MCF 10A (cell line): ENCODE measurements around the gene MLLT10. TPM values are rescaled to one million over a fixed set of nuclear protein-coding genes. Genes with fewer than 3 reads are reported as not detected.
A peak's percentile ranks its signal among the peaks of the same experiment; 100 is the strongest.

Source experiments
- BruUV-seq: library from RNA; stranded (reverse); fragments of 400-500 nt; replicated peaks from 2 replicates; lab custom pipeline; 2021; lab: Mats Ljungman, UMichigan
- CTCF ChIA-PET: fragments of 300-600 bp; sonication (Branson Sonifier 250); formaldehyde crosslinking; extraction: SDS; loops from one replicate; lab custom pipeline; 2021; ENCODE audit warnings: antibody characterized with exemption, inconsistent platforms; lab: Yijun Ruan, JAX
- POLR2A ChIA-PET: fragments of 300-600, 350-650 bp; sonication (Branson Sonifier 250); formaldehyde crosslinking; extraction: SDS; loops from one replicate; lab custom pipeline; 2020; ENCODE audit warnings: antibody characterized with exemption, inconsistent platforms; lab: Yijun Ruan, JAX
- DNase-seq: peaks from one replicate; pipeline ENCODE4 v3.0.0-alpha.2; 2018; ENCODE audit not compliant: unreplicated experiment
- H3K27ac Mint-ChIP-seq: one replicate; pipeline ENCODE4 v1.8.0; 2022; ENCODE audit warnings: mild to moderate bottlenecking, low read depth, mixed read lengths; ENCODE audit not compliant: unreplicated experiment
- H3K27me3 Mint-ChIP-seq: one replicate; pipeline ENCODE4 v1.8.0; 2022; ENCODE audit warnings: mixed read lengths; ENCODE audit not compliant: insufficient read depth, unreplicated experiment
- H3K36me3 Mint-ChIP-seq: one replicate; pipeline ENCODE4 v1.8.0; 2022; ENCODE audit warnings: mild to moderate bottlenecking, moderate library complexity, mixed read lengths; ENCODE audit not compliant: insufficient read depth, unreplicated experiment
- H3K4me1 Mint-ChIP-seq: one replicate; pipeline ENCODE4 v1.8.0; 2022; ENCODE audit warnings: mixed read lengths; ENCODE audit not compliant: insufficient read depth, unreplicated experiment
- H3K4me3 Mint-ChIP-seq: one replicate; pipeline ENCODE4 v1.8.0; 2022; ENCODE audit warnings: mild to moderate bottlenecking, moderate library complexity, mixed read lengths; ENCODE audit not compliant: unreplicated experiment
- H3K9me3 Mint-ChIP-seq: one replicate; pipeline ENCODE4 v1.8.0; 2022; ENCODE audit warnings: mixed read lengths; ENCODE audit not compliant: unreplicated experiment
- intact Hi-C: fragments of 100-400 bp; cut with micrococcal nuclease; formaldehyde crosslinking; loops from 2 replicates; pipeline ENCODE4 v1.14.1; 2022
- total RNA-seq: library from RNA; stranded (reverse); gene quantifications from 2 replicates; pipeline ENCODE4 v1.2.3, GENCODE V29; 2022
- TF ChIP-seq, protein P1 (sequence below): fragments of 200-600 bp; IDR thresholded peaks from one replicate; pipeline ENCODE4 v1.8.0; 2022; ENCODE audit warnings: antibody characterized with exemption, mild to moderate bottlenecking; ENCODE audit not compliant: unreplicated experiment

MLLT10 gene
- total RNA-seq, 1 experiment from 2014 or later, result 47.5 TPM

DNA sequence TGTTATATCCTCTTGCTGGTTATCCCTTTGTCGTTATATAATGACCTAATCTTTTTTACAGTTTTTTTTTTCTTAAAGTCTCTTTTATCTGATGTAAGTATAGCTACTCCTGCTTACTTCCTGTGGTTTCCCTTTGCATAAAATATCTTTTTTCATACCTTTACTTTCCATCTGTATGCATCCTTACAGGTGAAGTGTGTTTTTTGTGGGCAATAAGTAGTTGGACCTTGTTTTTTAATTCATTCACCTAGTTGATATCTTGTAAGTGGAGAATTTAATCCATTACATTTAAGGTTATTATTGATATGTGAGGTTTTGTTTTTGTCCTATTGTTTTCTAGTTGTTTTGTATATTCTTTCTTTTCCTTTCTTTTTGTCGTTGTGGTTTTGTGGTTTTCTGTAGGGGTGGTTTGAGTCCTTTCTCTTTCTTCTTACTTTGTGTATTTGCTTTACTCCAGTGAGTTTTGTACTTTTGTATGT lies 168.6 kb downstream of the MLLT10 start:
- Mint-ChIP-seq H3K36me3 (peaks cover 26% of the 10 kb centered on the region), H3K4me1 (peaks cover 23% of the 10 kb centered on the region), H3K27me3 (no peaks in the 10 kb centered on the region), H3K9me3 (peaks cover 23% of the 10 kb centered on the region), H3K4me3 (no peak overlapping the region), H3K27ac (no peak overlapping the region)
- no peak for DNase-seq
- CTCF ChIA-PET, result no interaction called here
- TF ChIP-seq, protein P1, sequence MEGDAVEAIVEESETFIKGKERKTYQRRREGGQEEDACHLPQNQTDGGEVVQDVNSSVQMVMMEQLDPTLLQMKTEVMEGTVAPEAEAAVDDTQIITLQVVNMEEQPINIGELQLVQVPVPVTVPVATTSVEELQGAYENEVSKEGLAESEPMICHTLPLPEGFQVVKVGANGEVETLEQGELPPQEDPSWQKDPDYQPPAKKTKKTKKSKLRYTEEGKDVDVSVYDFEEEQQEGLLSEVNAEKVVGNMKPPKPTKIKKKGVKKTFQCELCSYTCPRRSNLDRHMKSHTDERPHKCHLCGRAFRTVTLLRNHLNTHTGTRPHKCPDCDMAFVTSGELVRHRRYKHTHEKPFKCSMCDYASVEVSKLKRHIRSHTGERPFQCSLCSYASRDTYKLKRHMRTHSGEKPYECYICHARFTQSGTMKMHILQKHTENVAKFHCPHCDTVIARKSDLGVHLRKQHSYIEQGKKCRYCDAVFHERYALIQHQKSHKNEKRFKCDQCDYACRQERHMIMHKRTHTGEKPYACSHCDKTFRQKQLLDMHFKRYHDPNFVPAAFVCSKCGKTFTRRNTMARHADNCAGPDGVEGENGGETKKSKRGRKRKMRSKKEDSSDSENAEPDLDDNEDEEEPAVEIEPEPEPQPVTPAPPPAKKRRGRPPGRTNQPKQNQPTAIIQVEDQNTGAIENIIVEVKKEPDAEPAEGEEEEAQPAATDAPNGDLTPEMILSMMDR, result no peak
- intact Hi-C loops, result no loop called here
- BruUV-seq, result no TSS peak
- POLR2A ChIA-PET, result no interaction called here

DNA sequence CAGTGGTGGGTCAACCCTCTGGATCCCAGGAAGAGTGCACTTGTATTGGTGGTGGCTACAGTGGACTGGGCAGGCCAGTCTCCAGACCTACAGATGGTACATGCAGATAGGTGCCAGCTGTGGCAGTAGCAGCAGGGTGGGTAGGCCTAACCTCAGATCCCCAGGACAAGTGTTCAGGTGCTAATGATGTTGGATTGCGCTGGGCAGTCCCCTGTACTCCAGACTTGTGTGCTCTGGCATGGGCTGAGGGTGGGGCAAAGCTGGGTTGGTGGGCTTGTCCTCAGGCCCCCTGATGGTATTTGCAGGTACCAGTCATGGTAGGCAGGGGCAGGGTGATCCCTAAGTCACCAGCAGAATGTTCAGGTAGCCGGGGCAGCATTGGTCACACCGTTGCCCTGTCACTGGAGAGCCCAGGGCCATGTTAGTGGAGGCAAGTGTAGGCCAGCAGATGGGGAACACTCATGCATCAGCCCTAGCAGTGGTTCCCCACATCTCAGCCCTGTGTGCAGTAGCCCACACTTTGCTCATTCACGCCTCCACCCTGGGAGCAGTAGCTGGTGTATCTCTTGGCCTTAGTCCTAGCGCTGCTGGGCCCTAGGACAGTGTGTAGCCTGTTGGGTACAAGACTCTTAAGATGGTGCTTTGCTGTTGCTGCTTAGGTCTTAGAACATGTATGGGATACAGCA lies 171.3 kb downstream of the MLLT10 start:
- intact Hi-C loops, result no loop called here
- CTCF ChIA-PET, result no interaction called here
- Mint-ChIP-seq H3K9me3 (peaks cover 20% of the 10 kb centered on the region), H3K36me3 (peaks cover 12% of the 10 kb centered on the region), H3K27ac (no peak overlapping the region), H3K27me3 (no peaks in the 10 kb centered on the region), H3K4me1 (peaks cover 31% of the 10 kb centered on the region), H3K4me3 (no peak overlapping the region)
- POLR2A ChIA-PET, result no interaction called here
- DNase-seq, result no peak
- no TSS peak for BruUV-seq
- TF ChIP-seq, protein P1, result no peak

DNA sequence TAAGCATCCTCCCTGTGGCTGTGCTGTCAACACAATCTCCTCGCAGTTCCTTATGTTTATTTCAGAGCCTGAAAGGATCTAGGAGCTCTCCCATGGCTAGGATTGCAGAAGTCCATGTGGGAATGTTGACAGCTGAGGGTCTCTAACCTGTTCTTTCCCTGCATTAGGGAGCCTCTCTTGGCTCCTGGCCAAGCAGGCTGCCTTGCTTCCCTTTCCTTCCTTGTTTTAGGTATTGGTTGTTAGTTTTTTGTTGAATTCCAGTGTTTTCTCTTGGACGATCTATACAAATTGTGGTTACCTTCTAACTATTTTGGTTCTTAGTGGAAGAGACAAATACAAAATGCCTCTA lies 171.8 kb downstream of the MLLT10 start:
- Mint-ChIP-seq H3K4me3 (no peak overlapping the region), H3K27ac (no peak overlapping the region), H3K36me3 (peaks cover 10% of the 10 kb centered on the region), H3K9me3 (peaks cover 15% of the 10 kb centered on the region), H3K27me3 (no peaks in the 10 kb centered on the region), H3K4me1 (peaks cover 31% of the 10 kb centered on the region)
- DNase-seq, result no peak
- intact Hi-C loops, result no loop called here
- BruUV-seq, result no TSS peak
- TF ChIP-seq, protein P1, result no peak
- CTCF ChIA-PET, result no interaction called here
- POLR2A ChIA-PET, result no interaction called here

DNA sequence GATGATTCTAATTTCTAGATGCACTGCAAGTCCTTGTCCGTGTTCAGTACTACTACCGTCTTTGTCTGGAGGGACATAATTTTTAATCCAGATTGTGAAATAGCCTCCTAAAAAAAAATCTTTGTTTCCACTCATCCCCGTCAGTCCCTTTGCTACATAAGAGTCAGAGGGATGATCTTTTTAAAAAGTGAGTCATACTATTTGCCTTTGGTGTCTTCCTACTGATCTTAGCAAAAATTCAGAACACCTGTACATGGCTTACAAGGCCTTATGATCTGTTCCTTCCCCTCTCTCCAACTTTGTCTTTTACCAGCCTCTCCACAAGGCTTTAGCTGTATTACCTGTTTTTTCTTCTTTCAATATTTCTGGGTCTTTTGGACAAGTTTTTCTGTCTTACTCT lies 173.5 kb downstream of the MLLT10 start:
- CTCF ChIA-PET, result interaction anchor here (0.6 to 1.3 kb wide), 3 partner anchors 8 to 487 kb away, joined by 3 read pairs; no protein-coding TSS in a partner anchor
- DNase-seq, result peak; percentile 38
- TF ChIP-seq, protein P1, result no peak
- Mint-ChIP-seq H3K36me3 (peaks cover 17% of the 10 kb centered on the region), H3K27me3 (no peaks in the 10 kb centered on the region), H3K4me3 (no peak overlapping the region), H3K9me3 (no peaks in the 10 kb centered on the region), H3K27ac (no peak overlapping the region), H3K4me1 (peaks cover 31% of the 10 kb centered on the region)
- POLR2A ChIA-PET, result interaction anchor here (0.7 to 1.7 kb wide), 3 partner anchors 12 to 36 kb away, joined by 3 to 5 read pairs (median 3); no protein-coding TSS in a partner anchor
- intact Hi-C loops, result no loop called here
- BruUV-seq, result no TSS peak
